GM21367 (cell line): ENCODE measurements around the gene KCNH3.
"Not testable (repeated sequence)": the region's sequence is repeated elsewhere in the genome, so short reads cannot be mapped to it uniquely, and the experiment has no call there.

Experiments used
- ATAC-seq: cut with Tn5 transposase; IDR thresholded peaks from one replicate; pipeline ENCODE4 v1.9.1; 2021; ENCODE audit not compliant: unreplicated experiment

KCNH3 gene

GRCh38 chr12:49583366-49584094 lies 44.7 kb downstream of the KCNH3 start:
- ATAC-seq, result no peak

GRCh38 chr12:49584591-49584990 lies 45.8 kb downstream of the KCNH3 start:
- no peak for ATAC-seq

GRCh38 chr12:49585477-49586459 lies 46.9 kb downstream of the KCNH3 start:
- no peak for ATAC-seq

GRCh38 chr12:49587174-49587908 lies 48.5 kb downstream of the KCNH3 start:
- no peak for ATAC-seq

- ATAC-seq, result no peak
Measured at GRCh38 chr12:49588281-49588680, 49.5 kb downstream of the KCNH3 start.

- no peak for ATAC-seq
Measured at GRCh38 chr12:49588721-49589516, 50.1 kb downstream of the KCNH3 start.

GRCh38 chr12:49598527-49598926 lies 59.7 kb downstream of the KCNH3 start:
- no peak for ATAC-seq

- ATAC-seq, result no peak
Measured at GRCh38 chr12:49599961-49600360, 61.1 kb downstream of the KCNH3 start.

- ATAC-seq, result no peak
Measured at GRCh38 chr12:49603721-49604120, 64.9 kb downstream of the KCNH3 start.

GRCh38 chr12:49604856-49605255 lies 66.0 kb downstream of the KCNH3 start:
- no peak for ATAC-seq

- not testable (repeated sequence) for ATAC-seq
Measured at GRCh38 chr12:49605539-49605938, 66.7 kb downstream of the KCNH3 start, which contains the start of gene FAM186B. Gene FAM186B, minus strand, starts transcription at chr12:49605639. Its CDS starts 162 bp downstream, at chr12:49605477.
